Activated T-cell treated with anti-CD3 and anti-CD28 coated beads, Interleukin-2, amount 50 U/mL, for 48 hours (primary cell): ENCODE measurements around the gene GPR85.
"Not testable (repeated sequence)": the region's sequence is repeated elsewhere in the genome, so short reads cannot be mapped to it uniquely, and the experiment has no call there.

Source experiments
- DNase-seq, 2 experiments: peaks; one replicate each; pipeline ENCODE4 v3.0.0-alpha.2; 2020

The GPR85 gene

DNA sequence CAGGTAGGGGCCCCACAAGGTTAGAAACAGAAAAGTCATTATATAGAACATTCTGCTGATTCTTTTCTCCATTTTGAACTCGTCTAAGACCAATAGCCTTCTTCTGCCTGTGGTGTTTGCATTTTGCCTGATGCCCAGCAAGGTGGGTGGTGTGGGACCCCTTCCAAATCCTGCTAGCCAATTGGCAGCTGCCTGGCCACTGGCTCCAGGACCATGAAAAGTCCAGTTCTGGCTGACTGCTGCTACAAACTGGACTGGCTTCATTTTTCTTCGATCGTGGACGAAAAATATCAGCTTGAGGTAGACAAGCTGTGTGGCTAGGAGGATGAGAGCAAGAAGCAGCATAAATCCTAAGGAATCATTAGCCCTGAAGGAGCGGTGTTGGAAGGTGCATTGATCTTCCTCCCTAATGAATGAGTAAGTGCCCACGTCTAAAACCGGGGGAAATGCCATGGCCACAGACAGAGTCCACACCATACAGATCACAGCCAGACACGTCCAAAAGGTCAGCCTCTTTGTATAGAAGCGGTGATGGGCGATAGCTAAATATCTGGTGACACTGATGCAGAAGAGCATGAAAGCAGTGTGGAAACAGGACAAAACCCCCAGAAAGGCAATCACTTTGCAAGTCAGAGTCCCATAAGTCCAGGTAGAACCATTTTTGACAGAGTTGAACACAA lies 2.7 kb downstream of the GPR85 start:
- DNase-seq = no peak

- no peak for DNase-seq
Measured at GRCh38 chr7:113083132-113083815, 3.4 kb downstream of the GPR85 start.

- no peak for DNase-seq
Measured at GRCh38 chr7:113078331-113078730, 8.3 kb downstream of the GPR85 start.

GRCh38 chr7:113076703-113077102 lies 9.9 kb downstream of the GPR85 start:
- DNase-seq = no peak

GRCh38 chr7:113071465-113071864 lies 15.2 kb downstream of the GPR85 start:
- DNase-seq = no peak

DNA sequence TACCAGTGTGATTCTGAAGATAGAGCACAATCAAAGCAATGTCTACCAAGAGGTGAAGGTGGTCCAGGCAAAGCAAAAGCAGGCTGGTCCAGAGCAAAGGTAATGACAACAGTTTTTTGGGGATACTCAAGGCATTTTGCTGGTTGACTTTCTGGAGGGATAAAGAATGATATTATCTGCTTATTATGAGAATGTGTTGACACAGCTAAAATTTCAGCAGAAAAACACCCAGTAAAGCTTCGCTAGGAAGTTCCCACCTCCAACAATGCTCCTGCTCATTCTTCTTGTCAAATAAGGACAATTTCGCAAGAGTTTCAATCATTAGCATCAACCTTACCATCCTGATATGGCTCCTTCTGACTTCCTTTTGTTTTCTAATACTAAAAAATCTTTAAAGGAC lies 24.1 kb downstream of the GPR85 start:
- DNase-seq = no peak

DNA sequence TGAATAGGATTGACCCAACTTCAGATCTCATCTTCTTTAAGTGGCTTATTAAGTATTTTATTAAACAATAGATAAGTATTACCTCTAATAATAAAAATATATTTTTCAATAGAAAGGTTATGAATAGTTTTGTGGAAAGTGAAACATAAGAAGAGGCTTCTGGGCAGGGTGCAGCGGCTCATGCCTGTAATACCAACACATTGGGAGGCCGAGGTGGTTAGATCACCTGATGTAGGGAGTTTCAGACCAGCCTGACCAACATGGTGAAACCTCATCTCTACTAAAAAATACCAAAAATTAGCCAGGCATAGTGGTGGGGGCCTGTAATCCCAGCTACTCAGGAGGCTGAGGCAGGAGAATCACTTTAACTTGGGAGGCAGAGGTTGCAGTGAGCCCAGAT lies 26.5 kb downstream of the GPR85 start:
- no peak for DNase-seq

- DNase-seq = no peak
Measured at GRCh38 chr7:113054938-113055337, 31.7 kb downstream of the GPR85 start.

DNA sequence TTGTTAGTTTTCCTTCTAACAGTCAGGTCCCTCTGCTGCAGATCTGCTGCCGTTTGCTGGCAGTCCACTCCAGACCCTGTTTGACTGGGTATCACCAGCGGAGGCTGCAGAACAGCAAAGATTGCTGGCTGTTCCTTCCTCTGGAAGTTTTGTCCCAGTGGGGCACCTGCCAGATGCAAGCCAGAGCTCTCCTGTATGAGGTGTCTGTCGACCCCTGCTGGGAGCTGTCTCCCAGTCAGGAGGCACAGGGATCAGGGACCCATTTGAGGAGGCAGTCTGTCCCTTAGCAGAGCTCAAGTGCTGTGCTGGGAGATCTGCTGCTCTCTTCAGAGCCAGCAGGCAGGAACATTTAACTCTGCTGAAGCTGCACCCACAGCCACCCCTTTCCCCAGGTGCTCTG lies 32.4 kb downstream of the GPR85 start:
- not testable (repeated sequence) for DNase-seq

GRCh38 chr7:113049221-113049620 lies 37.4 kb downstream of the GPR85 start:
- DNase-seq = not testable (repeated sequence)

GRCh38 chr7:113046453-113046852 lies 40.2 kb downstream of the GPR85 start:
- no peak for DNase-seq

DNA sequence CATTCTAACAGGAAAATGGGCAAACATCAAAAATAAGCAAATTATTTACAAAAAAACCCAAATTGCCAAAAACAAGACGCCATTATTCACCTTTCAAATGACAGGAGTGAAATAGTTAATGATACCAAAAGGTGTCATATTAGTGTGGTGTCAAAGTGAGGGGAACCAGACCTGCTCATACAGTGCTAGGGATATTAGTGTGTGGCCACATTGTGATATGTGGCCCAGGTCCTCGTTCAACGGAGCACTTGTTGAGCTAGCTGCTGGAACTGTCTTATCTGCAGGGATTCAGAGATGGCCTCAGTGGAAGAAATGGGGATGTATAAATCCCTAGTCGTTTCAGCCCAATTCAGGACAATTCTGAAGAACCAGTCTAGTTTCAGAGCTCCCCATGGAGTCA lies 41.2 kb downstream of the GPR85 start:
- no peak for DNase-seq

DNA sequence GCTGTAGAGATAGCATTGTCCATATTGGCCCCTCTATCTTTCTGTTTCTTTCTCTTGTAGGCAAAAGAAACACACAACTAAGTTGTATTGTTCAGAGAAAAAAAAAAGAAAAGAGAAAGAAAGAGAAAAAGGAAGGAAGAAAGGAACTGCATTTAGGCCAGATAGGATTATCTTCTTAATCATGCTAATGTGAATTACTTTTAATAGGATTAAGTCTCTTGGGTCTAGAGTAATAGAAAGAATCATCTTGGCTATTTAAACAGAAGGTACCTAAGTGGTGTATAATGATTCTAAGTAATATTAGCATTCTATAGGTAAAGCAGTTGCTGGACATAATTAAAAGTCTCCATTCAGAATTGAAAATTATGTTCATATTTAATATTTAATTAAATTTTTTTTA lies 42.2 kb downstream of the GPR85 start:
- DNase-seq = no peak

DNA sequence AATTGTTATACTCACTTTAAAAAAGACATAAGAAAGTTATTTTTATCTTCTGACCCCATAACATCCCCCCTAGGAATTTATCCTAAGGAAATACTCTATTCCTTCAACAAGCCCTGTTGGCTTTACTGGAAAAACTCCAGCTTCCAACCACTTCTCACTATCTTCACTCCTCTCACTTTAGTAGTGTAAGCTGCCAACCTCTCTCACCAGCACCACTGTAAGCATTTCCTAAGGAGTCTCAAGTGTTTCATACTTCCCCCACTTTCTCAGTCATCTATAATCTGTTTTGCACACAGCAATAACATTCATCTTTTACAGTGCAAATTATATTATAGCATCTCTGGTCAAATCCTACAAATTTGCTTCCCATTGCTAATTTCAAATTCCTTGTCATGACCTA lies 45.8 kb downstream of the GPR85 start:
- no peak for DNase-seq

- DNase-seq = no peak
Measured at GRCh38 chr7:113033959-113034358, 52.7 kb downstream of the GPR85 start.
